ENCODE results near the gene NAGS.

DNA sequence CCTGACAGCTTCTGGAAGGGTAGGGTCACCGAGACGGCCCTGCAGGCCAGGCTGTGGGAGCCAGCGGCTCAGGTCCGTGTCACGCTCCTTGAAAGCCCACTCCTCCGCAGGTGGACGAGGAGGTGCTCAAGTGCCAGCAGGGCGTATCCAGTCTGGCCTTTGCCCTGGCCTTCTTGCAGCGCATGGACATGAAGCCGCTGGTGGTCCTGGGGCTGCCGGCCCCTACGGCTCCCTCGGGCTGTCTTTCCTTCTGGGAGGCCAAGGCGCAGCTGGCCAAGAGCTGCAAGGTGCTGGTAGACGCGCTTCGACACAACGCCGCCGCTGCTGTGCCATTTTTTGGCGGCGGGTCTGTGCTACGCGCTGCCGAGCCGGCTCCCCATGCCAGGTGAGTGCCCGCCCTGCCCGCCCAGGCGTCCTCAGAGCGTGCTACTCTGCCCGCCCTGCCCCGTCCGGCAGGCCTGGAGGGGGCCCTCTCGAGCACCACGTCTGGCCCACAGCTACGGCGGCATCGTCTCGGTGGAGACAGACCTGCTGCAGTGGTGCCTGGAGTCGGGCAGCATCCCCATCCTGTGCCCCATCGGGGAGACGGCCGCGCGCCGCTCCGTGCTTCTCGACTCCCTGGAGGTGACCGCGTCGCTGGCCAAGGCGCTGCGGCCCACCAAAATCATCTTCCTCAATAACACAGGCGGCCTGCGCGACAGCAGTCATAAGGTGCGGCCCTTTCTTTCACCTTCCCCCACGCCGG, 1.3 kb downstream of the NAGS start:
- TF ChIP-seq, protein P1, sequence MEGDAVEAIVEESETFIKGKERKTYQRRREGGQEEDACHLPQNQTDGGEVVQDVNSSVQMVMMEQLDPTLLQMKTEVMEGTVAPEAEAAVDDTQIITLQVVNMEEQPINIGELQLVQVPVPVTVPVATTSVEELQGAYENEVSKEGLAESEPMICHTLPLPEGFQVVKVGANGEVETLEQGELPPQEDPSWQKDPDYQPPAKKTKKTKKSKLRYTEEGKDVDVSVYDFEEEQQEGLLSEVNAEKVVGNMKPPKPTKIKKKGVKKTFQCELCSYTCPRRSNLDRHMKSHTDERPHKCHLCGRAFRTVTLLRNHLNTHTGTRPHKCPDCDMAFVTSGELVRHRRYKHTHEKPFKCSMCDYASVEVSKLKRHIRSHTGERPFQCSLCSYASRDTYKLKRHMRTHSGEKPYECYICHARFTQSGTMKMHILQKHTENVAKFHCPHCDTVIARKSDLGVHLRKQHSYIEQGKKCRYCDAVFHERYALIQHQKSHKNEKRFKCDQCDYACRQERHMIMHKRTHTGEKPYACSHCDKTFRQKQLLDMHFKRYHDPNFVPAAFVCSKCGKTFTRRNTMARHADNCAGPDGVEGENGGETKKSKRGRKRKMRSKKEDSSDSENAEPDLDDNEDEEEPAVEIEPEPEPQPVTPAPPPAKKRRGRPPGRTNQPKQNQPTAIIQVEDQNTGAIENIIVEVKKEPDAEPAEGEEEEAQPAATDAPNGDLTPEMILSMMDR (IDR thresholded peaks at IDR 0.05; ENCODE audit: insufficient read depth, low read depth, low read length): no peak
- peak; percentile 47 for TF ChIP-seq EZH2 (IDR thresholded peaks at IDR 0.05; ENCODE audit: insufficient read depth, low read length)

Data from astrocyte (in vitro differentiated cells and primary cell).